Astrocyte (in vitro differentiated cells and primary cell): ENCODE measurements around the gene LRRC74A. TPM values are rescaled to one million over a fixed set of nuclear protein-coding genes. Genes with fewer than 3 reads are reported as not detected.
"Not testable (repeated sequence)": the region's sequence is repeated elsewhere in the genome, so short reads cannot be mapped to it uniquely, and the experiment has no call there.

Experiments used
- DNase-seq: peaks from one replicate; pipeline ENCODE4 v3.0.0-alpha.2; 2010; ENCODE audit warnings: low read depth
- FAIRE-seq: peaks from 2 replicates; lab custom pipeline; 2011; peaks lifted over from hg19 to GRCh38; lab: Jason Lieb, UNC
- H2AFZ ChIP-seq: 2 replicates; pipeline ENCODE4 v1.6.0; 2012; ENCODE audit warnings: low read depth, low read length, inconsistent platforms
- H3K27ac ChIP-seq: 2 replicates; pipeline ENCODE4 v1.5.1; 2011; ENCODE audit warnings: low read depth, low read length, inconsistent platforms
- H3K27me3 ChIP-seq: 2 replicates; pipeline ENCODE4 v1.6.0; 2011; ENCODE audit warnings: low read length, inconsistent platforms; ENCODE audit not compliant: insufficient read depth
- H3K36me3 ChIP-seq: 2 replicates; pipeline ENCODE4 v1.5.1; 2011; ENCODE audit warnings: low read length, inconsistent platforms; ENCODE audit not compliant: insufficient read depth
- H3K4me1 ChIP-seq: 2 replicates; pipeline ENCODE4 v1.5.1; 2011; ENCODE audit warnings: low read length, inconsistent platforms; ENCODE audit not compliant: insufficient read depth
- H3K4me2 ChIP-seq: 2 replicates; pipeline ENCODE4 v1.6.0; 2012; ENCODE audit warnings: low read length, inconsistent platforms
- H3K4me3 ChIP-seq: 2 replicates; pipeline ENCODE4 v1.5.1; 2011; ENCODE audit warnings: low read depth, mild to moderate bottlenecking, low read length, inconsistent platforms; ENCODE audit not compliant: insufficient read depth
- H3K79me2 ChIP-seq: 2 replicates; pipeline ENCODE4 v1.6.0; 2012; ENCODE audit warnings: mild to moderate bottlenecking, low read length, inconsistent platforms; ENCODE audit not compliant: insufficient read depth
- H3K9ac ChIP-seq: 2 replicates; pipeline ENCODE4 v1.6.0; 2012; ENCODE audit warnings: mild to moderate bottlenecking, low read length, inconsistent platforms
- H3K9me3 ChIP-seq: 2 replicates; pipeline ENCODE4 v1.5.1; 2012; ENCODE audit warnings: low read depth, mild to moderate bottlenecking, low read length, inconsistent platforms; ENCODE audit not compliant: insufficient read depth
- H4K20me1 ChIP-seq: 2 replicates; pipeline ENCODE4 v1.6.0; 2012; ENCODE audit warnings: low read length, inconsistent platforms; ENCODE audit not compliant: insufficient read depth
- H3K27ac Mint-ChIP-seq: one replicate; pipeline ENCODE4 v1.8.0; 2021; ENCODE audit warnings: mild to moderate bottlenecking, mixed read lengths; ENCODE audit not compliant: unreplicated experiment
- H3K27me3 Mint-ChIP-seq: one replicate; pipeline ENCODE4 v1.8.0; 2021; ENCODE audit warnings: low read depth, mixed read lengths; ENCODE audit not compliant: unreplicated experiment
- H3K36me3 Mint-ChIP-seq: one replicate; pipeline ENCODE4 v1.8.0; 2021; ENCODE audit warnings: low read depth, mixed read lengths; ENCODE audit not compliant: unreplicated experiment
- H3K4me1 Mint-ChIP-seq: one replicate; pipeline ENCODE4 v1.8.0; 2021; ENCODE audit warnings: low read depth, mixed read lengths; ENCODE audit not compliant: unreplicated experiment
- H3K4me3 Mint-ChIP-seq: one replicate; pipeline ENCODE4 v1.8.0; 2021; ENCODE audit warnings: mild to moderate bottlenecking, moderate library complexity, mixed read lengths; ENCODE audit not compliant: unreplicated experiment
- H3K9me3 Mint-ChIP-seq: one replicate; pipeline ENCODE4 v1.8.0; 2021; ENCODE audit warnings: mild to moderate bottlenecking, mixed read lengths; ENCODE audit not compliant: unreplicated experiment
- CTCF ChIP-seq: IDR thresholded peaks from 2 replicates; pipeline ENCODE4 v1.5.1; 2011; ENCODE audit warnings: low read depth, mild to moderate bottlenecking, inconsistent platforms, low read length, moderate library complexity; ENCODE audit not compliant: insufficient read depth
- EZH2 ChIP-seq: IDR thresholded peaks from 2 replicates; pipeline ENCODE4 v1.6.1; 2012; ENCODE audit warnings: mild to moderate bottlenecking, low read length, inconsistent platforms; ENCODE audit not compliant: insufficient read depth
- total RNA-seq: library from RNA; stranded (reverse); gene quantifications from 2 replicates; pipeline ENCODE4 v1.2.1, GENCODE V29; 2021

Gene LRRC74A
- total RNA-seq, 1 donor from 2014 or later = not detected

- peaks cover 9% of the 10 kb centered on the region for H3K4me1 ChIP-seq
- H3K27me3 Mint-ChIP-seq = no peaks in the 10 kb centered on the region
- no peak for FAIRE-seq
- no peaks in the 10 kb centered on the region for H4K20me1 ChIP-seq
- H3K36me3 Mint-ChIP-seq = no peaks in the 10 kb centered on the region
- no peak overlapping the region for H3K27ac ChIP-seq
- no peak overlapping the region for H2AFZ ChIP-seq
- H3K36me3 ChIP-seq = no peaks in the 10 kb centered on the region
- TF ChIP-seq CTCF (no peak), EZH2 (no peak)
- no peaks in the 10 kb centered on the region for H3K9me3 ChIP-seq
- no peak overlapping the region for H3K4me3 ChIP-seq
- no peak for DNase-seq
- no peaks in the 10 kb centered on the region for H3K9me3 Mint-ChIP-seq
- H3K79me2 ChIP-seq = no peaks in the 10 kb centered on the region
- peaks cover 12% of the 10 kb centered on the region for H3K4me1 Mint-ChIP-seq
- no peak overlapping the region for H3K4me3 Mint-ChIP-seq
- H3K9ac ChIP-seq = no peak overlapping the region
- H3K27ac Mint-ChIP-seq = peak overlapping the region; percentile 55
- H3K27me3 ChIP-seq = no peaks in the 10 kb centered on the region
- H3K4me2 ChIP-seq = no peak overlapping the region
These were observed 85.3 kb downstream of the LRRC74A start for GRCh38 chr14:76911473-76911872.

- not testable (repeated sequence) for H3K27me3 ChIP-seq, H3K9me3 ChIP-seq, H3K36me3 ChIP-seq, H4K20me1 ChIP-seq, H2AFZ ChIP-seq, H3K27ac ChIP-seq, H3K9ac ChIP-seq, DNase-seq, H3K4me2 ChIP-seq, H3K79me2 ChIP-seq, H3K27me3 Mint-ChIP-seq, FAIRE-seq, H3K4me3 ChIP-seq, H3K9me3 Mint-ChIP-seq, H3K36me3 Mint-ChIP-seq
- H3K4me3 Mint-ChIP-seq = peak overlapping the region; percentile 16
- H3K4me1 ChIP-seq = peaks cover 33% of the 10 kb centered on the region
- H3K4me1 Mint-ChIP-seq = peaks cover 38% of the 10 kb centered on the region
- peak overlapping the region; percentile 81 for H3K27ac Mint-ChIP-seq
These were observed 88.4 kb downstream of the LRRC74A start for GRCh38 chr14:76914533-76915081.

GRCh38 chr14:76916040-76916715 lies 90.0 kb downstream of the LRRC74A start:
- H3K36me3 Mint-ChIP-seq = no peaks in the 10 kb centered on the region
- no peak overlapping the region for H3K4me3 ChIP-seq
- H3K4me2 ChIP-seq = no peak overlapping the region
- peaks cover 48% of the 10 kb centered on the region for H3K4me1 ChIP-seq
- H3K4me3 Mint-ChIP-seq = no peak overlapping the region
- no peaks in the 10 kb centered on the region for H3K9me3 Mint-ChIP-seq
- no peak overlapping the region for H3K27ac ChIP-seq
- no peaks in the 10 kb centered on the region for H3K9me3 ChIP-seq
- no peak overlapping the region for H3K27ac Mint-ChIP-seq
- no peaks in the 10 kb centered on the region for H3K36me3 ChIP-seq
- no peaks in the 10 kb centered on the region for H3K27me3 Mint-ChIP-seq
- TF ChIP-seq EZH2 (no peak), CTCF (no peak)
- H3K27me3 ChIP-seq = no peaks in the 10 kb centered on the region
- H3K9ac ChIP-seq = no peak overlapping the region
- H4K20me1 ChIP-seq = no peaks in the 10 kb centered on the region
- DNase-seq (no peak), FAIRE-seq (no peak)
- H3K79me2 ChIP-seq = no peaks in the 10 kb centered on the region
- H3K4me1 Mint-ChIP-seq = peaks cover 50% of the 10 kb centered on the region
- no peak overlapping the region for H2AFZ ChIP-seq
